DMS153 treated with DMSO at 0.1 percent for 48 hours (cell line): ENCODE results near the gene GRAMD2B.
"Not testable (repeated sequence)": the region's sequence is repeated elsewhere in the genome, so short reads cannot be mapped to it uniquely, and the experiment has no call there.

Experiments used
- DNase-seq: peaks from one replicate; lab custom pipeline; 2025; ENCODE audit not compliant: unreplicated experiment; lab: John Stamatoyannopoulos, UW

Gene GRAMD2B

GRCh38 chr5:126403876-126404275 lies 19.3 kb upstream of the GRAMD2B start:
- no peak for DNase-seq

DNA sequence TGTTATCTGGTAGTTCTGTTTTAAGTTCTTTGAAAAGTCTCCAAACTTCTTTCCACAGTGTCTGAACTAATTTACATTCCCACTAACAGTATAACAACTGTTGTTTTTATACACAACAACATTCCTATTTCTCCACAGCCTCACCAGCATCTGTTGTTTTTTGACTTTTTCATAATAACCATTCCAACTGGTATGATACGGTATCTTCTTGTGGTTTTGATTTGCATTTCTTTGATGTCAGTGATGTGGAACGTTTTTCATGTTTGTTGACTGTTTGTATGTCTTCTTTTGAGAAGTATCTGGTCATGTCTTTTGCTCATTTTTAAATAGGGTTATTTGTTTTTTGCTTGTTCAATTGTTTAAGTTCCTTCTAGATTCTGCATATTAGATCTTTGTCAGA lies 12.6 kb upstream of the GRAMD2B start:
- DNase-seq, result no peak

DNA sequence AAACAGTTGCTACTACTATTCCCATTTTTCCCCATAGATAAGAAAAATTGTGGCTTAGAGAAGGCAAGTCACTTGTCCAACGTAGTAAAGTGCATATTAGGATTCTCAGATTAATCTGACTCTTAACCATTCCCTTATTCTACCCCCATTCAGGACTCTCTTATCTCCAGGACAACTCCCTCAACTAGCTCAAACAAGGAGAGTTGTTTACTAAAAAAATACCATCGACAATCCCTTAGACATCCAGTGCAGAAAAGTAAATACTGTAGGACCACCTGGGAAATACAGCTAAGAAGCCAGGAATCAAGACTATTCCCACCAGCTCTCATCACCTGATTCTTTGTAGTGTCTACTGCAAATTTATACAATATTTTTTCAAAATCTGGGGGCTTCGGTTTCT lies 9.4 kb upstream of the GRAMD2B start:
- DNase-seq, result no peak

DNA sequence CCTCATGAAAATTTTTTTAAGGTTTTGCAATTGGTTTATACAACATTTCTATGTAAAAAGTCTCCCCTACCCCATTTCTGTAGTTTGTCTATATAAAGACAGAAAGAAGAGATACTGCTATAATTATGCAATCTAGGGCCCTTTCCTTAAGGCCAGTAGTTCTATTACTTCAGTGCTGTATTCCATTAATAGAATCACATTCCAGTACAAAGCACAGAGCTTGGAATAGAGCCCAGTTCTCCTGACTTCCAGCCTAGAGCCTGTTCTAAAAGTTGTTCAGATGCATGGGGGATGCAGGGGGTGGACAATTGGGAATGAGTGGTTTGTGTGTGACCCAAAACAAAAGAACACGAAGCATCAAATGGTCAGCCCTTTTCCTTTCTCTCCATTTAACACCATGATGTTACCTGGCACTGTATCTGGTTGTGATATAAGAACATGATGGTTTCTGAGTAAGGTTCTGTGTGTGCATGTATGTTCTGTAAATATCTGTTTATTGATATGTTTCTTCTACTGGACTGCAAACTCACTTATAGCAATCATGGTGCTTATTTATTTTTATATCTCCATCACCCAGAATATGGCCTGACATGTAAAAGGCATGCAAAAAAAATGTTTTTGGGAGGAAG lies 8.2 kb upstream of the GRAMD2B start:
- DNase-seq, result no peak

DNA sequence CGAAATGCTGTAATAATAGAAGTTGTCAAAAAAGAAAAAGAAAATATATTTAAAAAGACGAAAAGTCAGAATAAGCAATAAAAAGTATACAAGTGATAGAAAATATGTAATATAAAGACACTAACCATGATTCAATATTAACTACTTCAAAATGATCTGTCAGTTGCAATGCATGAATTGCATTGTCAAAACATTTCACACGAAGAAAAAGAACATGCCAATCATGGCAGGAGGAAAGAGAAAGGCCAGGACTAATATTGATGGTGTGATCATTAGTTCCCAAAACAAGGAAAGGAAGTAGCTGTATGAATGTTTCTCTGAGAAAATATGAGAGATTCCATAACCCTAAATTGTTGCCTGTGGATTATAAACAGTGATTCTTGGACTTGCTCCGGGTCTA lies 7.4 kb upstream of the GRAMD2B start:
- DNase-seq, result no peak

DNA sequence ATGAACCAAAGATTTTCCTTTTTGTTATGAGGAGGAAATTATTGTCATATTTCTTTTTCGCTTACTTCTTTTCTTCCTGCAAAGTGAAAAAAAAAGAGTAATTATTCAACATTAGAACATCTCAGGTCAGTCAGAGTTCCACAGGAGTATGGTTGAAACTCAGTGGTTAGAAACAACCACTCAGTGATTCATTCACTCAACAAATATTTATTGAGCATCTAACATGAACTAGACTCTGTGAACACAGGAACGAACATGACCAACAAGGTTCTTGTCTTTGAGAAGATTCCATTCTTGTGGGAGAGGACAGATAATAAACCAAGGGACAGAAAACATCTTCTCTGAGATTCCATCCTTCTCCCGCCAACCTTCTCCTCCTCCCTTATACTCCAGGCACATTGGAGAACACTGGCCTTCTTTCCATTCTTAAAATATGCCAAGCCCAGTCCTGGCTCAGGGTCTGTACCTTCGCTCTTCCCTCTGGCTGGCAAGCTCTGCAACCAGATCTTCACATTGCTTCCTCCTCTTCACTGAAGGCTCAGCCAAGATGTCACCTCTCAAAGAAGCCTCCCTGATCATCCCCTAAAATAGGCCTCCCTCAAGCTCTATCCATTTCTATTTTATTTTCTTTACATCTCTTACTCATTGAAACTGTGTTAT lies 6.8 kb upstream of the GRAMD2B start:
- no peak for DNase-seq

GRCh38 chr5:126417178-126417577 lies 6.0 kb upstream of the GRAMD2B start:
- DNase-seq, result no peak

DNA sequence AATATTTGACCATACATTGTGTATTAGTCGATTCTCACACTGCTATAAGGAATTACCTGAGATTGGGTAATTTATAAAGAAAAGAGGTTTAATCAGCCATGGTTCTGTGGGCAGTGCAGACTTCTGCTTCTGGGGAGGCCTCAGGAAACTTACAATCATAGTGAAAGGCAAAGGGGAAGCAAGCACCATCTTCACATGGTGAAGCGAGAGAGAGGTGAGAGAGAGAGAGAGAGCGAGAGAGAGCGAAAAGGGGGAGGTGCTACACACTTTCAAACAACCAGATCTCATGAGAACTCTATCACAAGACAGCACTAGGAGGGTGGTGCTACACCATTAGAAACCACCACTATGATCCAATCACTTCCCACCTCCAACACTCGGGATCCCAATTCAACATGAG lies 4.1 kb upstream of the GRAMD2B start:
- DNase-seq, result no peak

DNA sequence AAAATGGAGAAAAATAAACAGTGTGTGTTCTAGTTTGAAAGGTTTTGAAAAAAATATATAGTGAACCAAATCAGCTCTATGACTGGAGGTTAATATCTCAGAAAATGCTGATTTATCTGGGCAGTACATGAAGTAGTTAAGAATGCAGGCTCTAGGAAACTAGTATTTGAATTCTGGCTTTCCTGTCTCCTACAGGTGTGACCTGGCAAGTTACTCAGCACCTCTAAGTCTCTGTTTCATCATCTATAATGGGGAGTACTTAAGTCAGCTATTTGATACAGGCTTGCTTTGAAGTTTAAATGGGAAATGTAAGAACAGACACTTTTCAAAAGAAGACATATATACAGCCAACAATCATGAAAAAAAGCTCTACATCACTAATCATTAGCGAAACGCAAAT lies 5.2 kb downstream of the GRAMD2B start:
- DNase-seq, result no peak

GRCh38 chr5:126430631-126431030 lies 7.4 kb downstream of the GRAMD2B start:
- DNase-seq, result no peak

DNA sequence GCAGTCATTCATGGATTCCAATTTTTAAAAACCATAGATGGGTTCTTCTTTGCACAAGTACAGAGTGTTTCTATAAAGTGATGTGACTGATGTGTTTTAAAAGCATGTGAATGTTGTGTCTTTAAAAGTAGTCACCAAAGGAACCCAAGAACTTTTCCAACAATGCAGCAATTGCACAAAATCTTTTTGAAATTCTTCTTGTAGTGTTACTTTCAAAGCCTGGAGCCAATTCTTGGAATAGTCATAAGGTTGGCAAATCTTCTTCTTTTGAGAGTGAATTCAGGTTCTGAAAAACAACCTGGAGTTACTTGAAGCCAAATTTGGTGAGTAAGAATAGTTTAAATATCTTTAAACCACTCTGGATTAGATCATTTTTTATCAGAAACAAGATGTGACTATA lies 10.5 kb downstream of the GRAMD2B start:
- DNase-seq, result no peak

DNA sequence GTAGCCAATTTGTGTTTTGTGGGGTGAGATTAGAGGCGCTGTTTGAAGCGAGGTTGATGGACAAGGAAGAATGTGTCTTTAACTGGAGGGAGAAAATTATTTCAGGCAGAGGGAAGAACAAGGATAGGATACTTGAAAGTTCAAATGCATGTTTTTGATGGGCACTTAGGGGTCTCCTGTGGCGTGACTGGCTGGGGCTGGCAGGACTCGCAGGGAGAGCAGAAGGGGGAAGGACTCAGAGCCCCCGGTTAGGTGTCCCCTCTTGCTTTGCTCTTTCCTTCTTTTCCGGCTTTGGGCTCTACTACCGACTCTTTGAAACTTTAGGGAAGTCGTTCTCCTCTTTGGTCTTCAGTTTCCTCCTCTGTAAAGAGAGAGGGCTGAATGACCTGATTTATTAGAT lies 12.1 kb downstream of the GRAMD2B start:
- no peak for DNase-seq

DNA sequence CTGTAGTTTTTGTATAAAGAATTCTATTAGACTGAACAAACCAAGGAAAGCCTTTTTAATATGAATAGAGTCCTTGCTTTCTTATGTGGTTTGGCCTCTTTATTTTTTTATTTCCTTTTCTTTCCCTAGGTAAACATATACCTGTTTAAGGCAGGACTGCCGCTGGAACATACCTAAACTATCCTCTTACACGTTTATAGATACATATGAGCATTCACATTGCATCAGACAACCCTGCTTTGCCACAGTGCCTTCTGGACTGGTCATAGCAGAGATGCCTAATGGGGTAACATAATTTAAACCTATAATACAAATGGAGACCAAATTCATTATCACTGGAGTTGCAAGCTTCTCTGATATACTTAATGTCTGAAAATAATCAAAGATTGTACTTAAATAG lies 12.5 kb downstream of the GRAMD2B start:
- DNase-seq, result no peak

- no peak for DNase-seq
Observed at GRCh38 chr5:126437721-126438120, 14.5 kb downstream of the GRAMD2B start.

- DNase-seq, result no peak
Observed at GRCh38 chr5:126438267-126438666, 15.1 kb downstream of the GRAMD2B start.

DNA sequence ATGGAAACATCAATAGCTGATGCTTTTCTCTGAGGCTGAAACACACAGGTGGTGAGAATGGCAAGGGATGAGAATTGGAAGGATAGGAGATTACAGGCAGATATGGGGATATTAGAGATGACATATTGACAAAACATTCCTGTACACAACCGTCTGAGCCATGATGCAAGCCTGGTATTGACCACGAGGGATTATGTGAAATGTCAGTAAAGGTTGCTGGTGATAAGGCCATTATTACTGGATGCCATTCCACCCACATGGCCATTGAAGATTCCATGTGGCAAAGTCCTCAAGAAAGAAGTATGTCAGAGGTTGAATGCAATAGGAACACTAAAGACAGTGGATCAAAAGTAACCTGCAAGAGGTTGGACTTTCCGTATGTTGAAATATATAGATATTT lies 15.7 kb downstream of the GRAMD2B start:
- no peak for DNase-seq

DNA sequence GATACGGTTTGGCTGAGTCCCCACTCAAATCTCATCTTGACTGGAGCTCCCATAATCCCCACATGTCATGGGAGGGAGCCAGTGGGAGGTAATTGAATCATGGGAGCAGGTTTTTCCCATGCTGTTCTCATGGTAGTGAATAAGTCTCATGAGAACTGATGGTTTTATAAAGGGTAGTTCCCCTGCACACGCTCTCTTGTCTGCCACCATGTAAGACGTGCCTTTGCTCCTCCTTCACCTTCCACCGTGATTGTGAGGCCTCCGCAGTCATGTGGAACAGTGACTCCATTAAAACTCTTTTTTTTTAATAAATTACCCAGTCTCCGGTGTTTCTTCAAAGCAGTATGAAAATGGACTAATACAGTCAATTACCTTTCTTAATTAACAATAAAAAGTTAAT lies 16.5 kb downstream of the GRAMD2B start:
- not testable (repeated sequence) for DNase-seq

- DNase-seq, result no peak
Observed at GRCh38 chr5:126441230-126441629, 18.0 kb downstream of the GRAMD2B start.

GRCh38 chr5:126443374-126443851 lies 20.2 kb downstream of the GRAMD2B start:
- no peak for DNase-seq

- DNase-seq, result no peak
Observed at GRCh38 chr5:126444137-126444536, 20.9 kb downstream of the GRAMD2B start.

DNA sequence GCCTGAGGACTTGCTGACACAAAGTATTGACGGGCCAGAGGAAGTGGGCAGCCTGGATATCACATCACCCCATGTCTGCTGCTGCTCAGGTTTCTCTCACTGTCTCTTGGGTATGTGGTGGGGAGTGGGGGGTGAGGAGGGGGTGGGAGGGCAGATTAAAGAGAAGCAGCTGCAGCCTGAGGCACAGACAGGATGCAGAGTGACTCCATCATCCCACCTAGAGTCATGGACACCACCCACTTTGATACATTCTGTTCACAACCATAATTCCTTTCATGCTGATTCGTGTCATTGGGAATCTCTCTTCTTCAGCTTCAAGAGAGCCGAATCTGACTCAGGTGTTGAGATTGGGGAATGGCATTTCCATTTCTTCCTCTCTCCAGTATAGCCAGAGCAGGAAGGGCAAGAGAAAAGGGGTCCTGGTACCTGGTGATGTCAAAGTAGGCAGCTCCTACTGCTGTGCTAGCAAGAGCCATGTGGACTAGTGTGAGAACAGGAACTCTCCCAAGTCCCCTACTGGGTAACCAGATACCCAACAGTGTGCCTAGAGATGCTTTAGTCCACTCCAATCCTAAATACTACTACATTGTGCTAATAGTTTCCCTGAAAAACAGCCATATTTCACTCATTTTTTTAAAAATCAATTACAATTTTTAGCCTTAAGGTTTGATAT lies 22.4 kb downstream of the GRAMD2B start:
- no peak for DNase-seq

DNA sequence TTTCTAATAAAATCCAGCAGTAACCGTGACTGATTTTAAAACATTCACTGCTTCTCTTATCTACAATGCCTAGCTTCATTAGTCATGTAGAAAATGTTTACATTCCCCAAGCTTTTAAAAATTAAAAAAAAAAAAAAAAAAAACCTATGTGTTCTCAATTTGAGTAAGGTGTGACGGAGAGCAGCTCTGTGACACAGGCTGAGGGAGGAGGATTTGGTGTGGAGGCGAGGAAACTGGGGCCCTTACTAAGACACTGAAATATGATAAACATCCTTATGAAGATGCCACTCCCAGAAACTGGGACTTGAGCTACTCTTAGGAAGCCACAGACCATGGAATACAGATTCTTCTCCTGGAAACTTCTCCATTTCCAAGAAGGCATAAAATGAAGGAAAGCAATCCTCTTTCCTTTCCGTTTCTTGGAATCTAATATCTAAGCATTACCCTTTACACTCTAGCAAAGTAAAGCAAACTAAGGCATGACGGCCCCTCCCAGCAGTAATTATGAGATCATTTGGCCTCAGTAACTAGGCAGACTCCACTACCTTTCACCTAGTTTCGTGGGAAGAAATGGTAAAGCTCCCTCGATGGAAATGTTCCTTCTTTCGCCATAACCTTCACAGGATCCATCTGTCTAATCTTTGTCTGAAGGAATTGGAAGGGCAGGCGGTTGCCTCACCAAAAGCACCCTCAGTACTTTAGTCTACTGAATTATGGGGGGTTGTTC lies 23.5 kb downstream of the GRAMD2B start:
- no peak for DNase-seq
